Left ventricle myocardium superior (tissue), 1 donor: ENCODE data around the gene SBK2. TPM values are rescaled to one million over a fixed set of nuclear protein-coding genes. Genes with fewer than 3 reads are reported as not detected.

ENCODE experiments used
- ATAC-seq: fragments of 200-7000 bp; cut with Tn5 transposase; one replicate; pipeline ENCODE4 v1.9.1; 2020; ENCODE audit warnings: mild to moderate bottlenecking, moderate library complexity
- DNase-seq: peaks from one replicate; pipeline ENCODE4 v3.0.0-alpha.2; 2020
- intact Hi-C: fragments of 100-400 bp; cut with micrococcal nuclease; formaldehyde crosslinking; loops from one replicate; pipeline ENCODE4 v1.11.0; 2022
- total RNA-seq: library from RNA; stranded (reverse); fragmentation: NEBNext Ultra II Directional; extraction: Animal tissue kit (Norgen Biotek cat#: 25700); gene quantifications from one replicate; pipeline ENCODE4 v1.2.1, GENCODE V29; 2021
- donor health status: DM: no; HTN: yes; CAD: no; lungs with severe emphysema.

SBK2 gene
- total RNA-seq, 1 donor from 2014 or later: 15.2 TPM

- intact Hi-C loops: no loop called here
- no peak for ATAC-seq
- no peak for DNase-seq
Observed at GRCh38 chr19:55492362-55492944, 44.5 kb downstream of the SBK2 start.

GRCh38 chr19:55491546-55492360 is 45.2 kb downstream of the SBK2 start:
- DNase-seq (peak; percentile 18), ATAC-seq (no peak)
- intact Hi-C loops: no loop called here

GRCh38 chr19:55490478-55491432 is 46.2 kb downstream of the SBK2 start:
- intact Hi-C loops: no loop called here
- ATAC-seq (no peak), DNase-seq (peak; percentile 30)

- ATAC-seq: no peak
- no peak for DNase-seq
- intact Hi-C loops: no loop called here
Observed at GRCh38 chr19:55489711-55490477, 47.0 kb downstream of the SBK2 start.

- ATAC-seq (no peak), DNase-seq (peak; percentile 45)
- intact Hi-C loops: no loop called here
Observed at GRCh38 chr19:55488986-55489710, 47.8 kb downstream of the SBK2 start.

- peak; percentile 25 for ATAC-seq
- DNase-seq: peak; percentile 63
- intact Hi-C loops: no loop called here
Observed at GRCh38 chr19:55487924-55488687, 48.8 kb downstream of the SBK2 start, which contains the start of gene SSC5D. TSS of gene SSC5D (plus strand) at chr19:55488436. CDS start at chr19:55488590, 154 bp downstream.

GRCh38 chr19:55486971-55487923 is 49.7 kb downstream of the SBK2 start:
- ATAC-seq (peak; percentile 64), DNase-seq (peak; percentile 73)
- intact Hi-C loops: no loop called here

- intact Hi-C loops: no loop called here
- DNase-seq (peak; percentile 51), ATAC-seq (no peak)
Observed at GRCh38 chr19:55486043-55486970, 50.6 kb downstream of the SBK2 start.

GRCh38 chr19:55485439-55486011 is 51.4 kb downstream of the SBK2 start:
- intact Hi-C loops: no loop called here
- DNase-seq: peak; percentile 28
- no peak for ATAC-seq

- ATAC-seq (peak; percentile 39), DNase-seq (peak; percentile 77)
Observed at GRCh38 chr19:55484593-55485438, 52.1 kb downstream of the SBK2 start, which contains the start of gene NAT14. TSS of gene NAT14 (plus strand) at chr19:55485188. CDS start at chr19:55485709, 521 bp downstream.

GRCh38 chr19:55483706-55484592 is 53.0 kb downstream of the SBK2 start:
- intact Hi-C loops: no loop called here
- no peak for ATAC-seq
- peak; percentile 25 for DNase-seq

More at GRCh38 chr19:55484593-55485438, 52.1 kb downstream of the SBK2 start, which contains the start of gene NAT14:
- intact Hi-C loops: no loop called here

GRCh38 chr19:55482967-55483705 is 53.8 kb downstream of the SBK2 start:
- intact Hi-C loops: no loop called here
- no peak for DNase-seq
- ATAC-seq: no peak
